ENCODE results near the gene SELPLG.

The SELPLG gene

DNA sequence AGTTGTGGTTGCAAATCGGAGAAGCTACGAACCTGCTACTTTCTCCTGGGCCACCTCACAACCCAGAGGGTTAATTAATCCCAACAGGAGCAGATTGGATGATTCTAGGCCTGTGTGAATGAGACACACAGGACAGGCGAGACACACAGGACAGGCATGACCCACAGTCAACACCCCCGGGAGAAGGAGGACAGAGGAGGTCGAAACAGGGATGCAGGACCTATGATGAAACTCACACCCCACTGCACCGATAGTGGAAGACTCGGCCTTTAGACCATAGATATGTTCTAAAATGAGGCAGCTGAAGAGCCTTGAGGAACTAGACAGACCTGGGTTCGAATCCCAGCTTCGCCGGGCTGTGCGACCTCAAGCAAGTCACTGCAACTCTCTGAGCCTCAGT is 47.4 kb downstream of the SELPLG start:
- H3K36me3 ChIP-seq (ENCODE audit: insufficient read depth, low read length) = no peaks in the 10 kb centered on the region
- TF ChIP-seq EZH2phosphoT487 (IDR thresholded peaks at IDR 0.05; ENCODE audit: borderline replicate concordance) = no peak
- TF ChIP-seq, protein P1, sequence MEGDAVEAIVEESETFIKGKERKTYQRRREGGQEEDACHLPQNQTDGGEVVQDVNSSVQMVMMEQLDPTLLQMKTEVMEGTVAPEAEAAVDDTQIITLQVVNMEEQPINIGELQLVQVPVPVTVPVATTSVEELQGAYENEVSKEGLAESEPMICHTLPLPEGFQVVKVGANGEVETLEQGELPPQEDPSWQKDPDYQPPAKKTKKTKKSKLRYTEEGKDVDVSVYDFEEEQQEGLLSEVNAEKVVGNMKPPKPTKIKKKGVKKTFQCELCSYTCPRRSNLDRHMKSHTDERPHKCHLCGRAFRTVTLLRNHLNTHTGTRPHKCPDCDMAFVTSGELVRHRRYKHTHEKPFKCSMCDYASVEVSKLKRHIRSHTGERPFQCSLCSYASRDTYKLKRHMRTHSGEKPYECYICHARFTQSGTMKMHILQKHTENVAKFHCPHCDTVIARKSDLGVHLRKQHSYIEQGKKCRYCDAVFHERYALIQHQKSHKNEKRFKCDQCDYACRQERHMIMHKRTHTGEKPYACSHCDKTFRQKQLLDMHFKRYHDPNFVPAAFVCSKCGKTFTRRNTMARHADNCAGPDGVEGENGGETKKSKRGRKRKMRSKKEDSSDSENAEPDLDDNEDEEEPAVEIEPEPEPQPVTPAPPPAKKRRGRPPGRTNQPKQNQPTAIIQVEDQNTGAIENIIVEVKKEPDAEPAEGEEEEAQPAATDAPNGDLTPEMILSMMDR (conservative IDR thresholded peaks at IDR 0.05; ENCODE audit: low read length) = no peak
- H2AFZ ChIP-seq (ENCODE audit: low read length) = no peak overlapping the region
- H3K9me3 ChIP-seq (ENCODE audit: insufficient read depth, low read depth, low read length) = no peaks in the 10 kb centered on the region
- H3K79me2 ChIP-seq (ENCODE audit: insufficient read depth, low read length) = no peaks in the 10 kb centered on the region
- no peaks in the 10 kb centered on the region for H3K27me3 ChIP-seq (ENCODE audit: insufficient read depth, low read length, poor library complexity, severe bottlenecking)
- H3K4me2 ChIP-seq (ENCODE audit: low read depth, low read length, poor library complexity, severe bottlenecking) = no peak overlapping the region
- no peaks in the 10 kb centered on the region for H3F3A ChIP-seq (ENCODE audit: low read depth)
- H3K9ac ChIP-seq (ENCODE audit: low read depth, low read length, poor library complexity, severe bottlenecking) = no peak overlapping the region
- no peaks in the 10 kb centered on the region for H3K9me2 ChIP-seq (replicated peaks; ENCODE audit: low read depth, low read length)
- no peaks in the 10 kb centered on the region for H3K4me1 ChIP-seq (ENCODE audit: insufficient read depth, low read length, poor library complexity, severe bottlenecking)
- H4K20me1 ChIP-seq (ENCODE audit: insufficient read depth, low read length, poor library complexity, severe bottlenecking) = no peaks in the 10 kb centered on the region
- H3K4me3 ChIP-seq (ENCODE audit: low read length, poor library complexity, severe bottlenecking) = no peak overlapping the region

DNA sequence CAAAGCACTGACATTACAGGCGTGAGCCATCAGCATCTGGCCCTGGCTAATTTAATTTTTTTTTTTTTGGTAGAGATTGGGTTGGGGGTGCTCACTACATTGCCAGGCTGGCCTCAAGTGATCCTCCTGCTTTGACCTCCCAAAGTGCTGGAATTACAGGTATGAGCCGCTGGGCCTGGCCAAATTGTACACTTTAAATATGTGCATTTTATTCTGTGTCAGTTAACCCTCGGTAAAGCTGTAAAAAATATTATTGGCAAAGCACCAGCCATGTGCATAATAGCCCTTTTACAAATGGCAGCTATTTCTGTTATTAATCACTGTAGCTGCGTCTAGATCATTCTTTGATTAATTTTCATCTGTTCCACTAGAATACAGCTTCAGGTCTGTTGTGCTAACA is 47.8 kb downstream of the SELPLG start:
- Histone ChIP-seq H3K79me2 (ENCODE audit: insufficient read depth, low read length) (no peaks in the 10 kb centered on the region), H3K4me1 (ENCODE audit: insufficient read depth, low read length, poor library complexity, severe bottlenecking) (no peaks in the 10 kb centered on the region), H4K20me1 (ENCODE audit: insufficient read depth, low read length, poor library complexity, severe bottlenecking) (no peaks in the 10 kb centered on the region), H3K4me3 (ENCODE audit: low read length, poor library complexity, severe bottlenecking) (no peak overlapping the region), H3K27me3 (ENCODE audit: insufficient read depth, low read length, poor library complexity, severe bottlenecking) (no peaks in the 10 kb centered on the region), H3K9me2 (replicated peaks; ENCODE audit: low read depth, low read length) (no peaks in the 10 kb centered on the region), H2AFZ (ENCODE audit: low read length) (no peak overlapping the region), H3K9me3 (ENCODE audit: insufficient read depth, low read depth, low read length) (no peaks in the 10 kb centered on the region), H3K36me3 (ENCODE audit: insufficient read depth, low read length) (no peaks in the 10 kb centered on the region), H3K4me2 (ENCODE audit: low read depth, low read length, poor library complexity, severe bottlenecking) (no peak overlapping the region), H3K9ac (ENCODE audit: low read depth, low read length, poor library complexity, severe bottlenecking) (no peak overlapping the region), H3F3A (ENCODE audit: low read depth) (no peaks in the 10 kb centered on the region)
- TF ChIP-seq EZH2phosphoT487 (IDR thresholded peaks at IDR 0.05; ENCODE audit: borderline replicate concordance) = no peak
- TF ChIP-seq, protein P1 (conservative IDR thresholded peaks at IDR 0.05; ENCODE audit: low read length) = no peak

DNA sequence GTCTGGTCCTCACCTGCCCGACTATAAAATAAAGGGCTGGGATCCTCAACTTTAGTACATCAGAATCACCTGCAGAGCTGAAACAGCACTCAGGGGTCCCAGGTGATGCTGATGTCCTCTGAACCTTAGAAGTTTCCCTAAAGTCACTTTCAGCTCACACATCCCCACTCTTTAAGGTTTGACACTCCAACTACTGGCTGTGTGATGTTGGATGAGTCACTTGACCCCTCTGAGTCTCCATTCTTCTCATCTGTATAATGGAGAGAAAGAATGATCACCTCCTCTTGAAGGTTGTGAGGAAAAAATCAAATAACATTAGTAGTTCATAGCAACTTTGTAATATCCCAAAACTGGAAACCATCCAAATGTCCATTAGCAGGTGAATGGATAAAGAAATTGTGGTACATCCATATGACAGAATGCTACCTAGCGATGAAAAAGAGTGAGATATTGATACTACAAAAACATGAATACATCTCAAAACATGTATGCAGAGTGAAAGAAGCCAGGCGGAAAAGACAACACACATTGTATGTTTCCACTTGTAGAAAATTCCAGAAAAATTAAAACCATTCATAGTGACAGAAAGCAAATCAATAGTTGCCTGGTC is 49.1 kb downstream of the SELPLG start:
- no peaks in the 10 kb centered on the region for H3K9me3 ChIP-seq (ENCODE audit: insufficient read depth, low read depth, low read length)
- no peaks in the 10 kb centered on the region for H4K20me1 ChIP-seq (ENCODE audit: insufficient read depth, low read length, poor library complexity, severe bottlenecking)
- H3K9ac ChIP-seq (ENCODE audit: low read depth, low read length, poor library complexity, severe bottlenecking) = no peak overlapping the region
- no peaks in the 10 kb centered on the region for H3K9me2 ChIP-seq (replicated peaks; ENCODE audit: low read depth, low read length)
- TF ChIP-seq EZH2phosphoT487 (IDR thresholded peaks at IDR 0.05; ENCODE audit: borderline replicate concordance) = no peak
- TF ChIP-seq, protein P1 (conservative IDR thresholded peaks at IDR 0.05; ENCODE audit: low read length) = no peak
- H3K36me3 ChIP-seq (ENCODE audit: insufficient read depth, low read length) = no peaks in the 10 kb centered on the region
- H3K4me1 ChIP-seq (ENCODE audit: insufficient read depth, low read length, poor library complexity, severe bottlenecking) = no peaks in the 10 kb centered on the region
- no peak overlapping the region for H3K4me3 ChIP-seq (ENCODE audit: low read length, poor library complexity, severe bottlenecking)
- H2AFZ ChIP-seq (ENCODE audit: low read length) = no peak overlapping the region
- H3F3A ChIP-seq (ENCODE audit: low read depth) = no peaks in the 10 kb centered on the region
- H3K27me3 ChIP-seq (ENCODE audit: insufficient read depth, low read length, poor library complexity, severe bottlenecking) = no peaks in the 10 kb centered on the region
- H3K79me2 ChIP-seq (ENCODE audit: insufficient read depth, low read length) = no peaks in the 10 kb centered on the region
- no peak overlapping the region for H3K4me2 ChIP-seq (ENCODE audit: low read depth, low read length, poor library complexity, severe bottlenecking)
